PFSK-1 (cell line): Measurements from ENCODE around the gene CCDC192.

Source experiments
- FOXP2 ChIP-seq: optimal IDR thresholded peaks from 2 replicates; pipeline ENCODE3; 2011; ENCODE audit warnings: borderline replicate concordance, control low read depth, inconsistent platforms; ENCODE audit not compliant: insufficient read depth; ENCODE audit errors: extremely low read length, extremely low read depth
- POLR2AphosphoS5 ChIP-seq: IDR thresholded peaks from 2 replicates; pipeline ENCODE4 v1.6.1; 2012; ENCODE audit warnings: low read depth, mild to moderate bottlenecking, control low read depth, low read length, moderate library complexity
- SIN3A ChIP-seq: IDR thresholded peaks from 2 replicates; pipeline ENCODE4 v1.6.1; 2012; ENCODE audit warnings: mild to moderate bottlenecking, low read length, moderate library complexity, borderline replicate concordance; ENCODE audit not compliant: insufficient read depth
- TAF1 ChIP-seq: IDR thresholded peaks from 2 replicates; pipeline ENCODE4 v1.6.1; 2012; ENCODE audit warnings: low read length, control low read depth, borderline replicate concordance; ENCODE audit not compliant: insufficient read depth
- TF ChIP-seq, protein P1 (sequence below), 2 experiments: IDR thresholded peaks; 2 replicates each; pipeline versions ENCODE4 v1.6.1 to v1.8.0; 2011 to 2012; ENCODE audit warnings: low read depth in 2 of 2, low read length in 2 of 2, control low read depth in 1 of 2, inconsistent platforms in 1 of 2, mild to moderate bottlenecking in 1 of 2, moderate library complexity in 1 of 2; ENCODE audit not compliant: insufficient read depth in 1 of 2

The CCDC192 gene

DNA sequence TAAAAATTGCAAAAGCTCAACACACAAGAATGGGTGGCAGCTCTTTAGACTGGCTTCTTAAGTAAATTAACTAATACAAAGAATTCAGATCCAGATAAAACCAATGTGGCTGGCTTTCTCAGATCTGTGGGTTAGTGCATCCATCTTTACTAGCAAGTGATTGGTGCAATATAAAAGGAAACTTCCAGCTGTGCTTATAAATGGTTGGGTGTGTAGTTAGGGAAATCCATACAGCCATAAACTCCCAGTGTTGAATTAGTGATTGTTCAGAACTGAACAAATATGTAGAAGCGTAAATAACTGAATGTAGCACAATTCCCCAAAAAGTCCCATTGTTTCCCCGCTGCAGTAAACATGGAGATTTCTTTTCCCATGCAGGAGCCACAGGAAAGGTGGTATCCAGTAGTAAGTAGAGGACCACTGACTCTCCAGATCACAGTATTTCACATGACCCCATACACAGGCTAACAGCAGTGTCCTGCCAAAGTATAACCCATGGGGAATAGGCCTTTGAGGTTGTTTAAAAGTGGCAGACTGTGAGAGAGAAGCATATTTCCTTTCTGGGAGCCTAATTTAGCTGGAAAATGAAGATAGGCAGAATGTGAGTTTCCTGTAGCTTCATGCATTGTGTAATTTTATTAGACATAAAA, 207.2 kb downstream of the CCDC192 start:
- TF ChIP-seq FOXP2 = no peak
- TF ChIP-seq TAF1 = no peak
- no peak for TF ChIP-seq SIN3A
- TF ChIP-seq POLR2AphosphoS5 = no peak
- TF ChIP-seq, protein P1, sequence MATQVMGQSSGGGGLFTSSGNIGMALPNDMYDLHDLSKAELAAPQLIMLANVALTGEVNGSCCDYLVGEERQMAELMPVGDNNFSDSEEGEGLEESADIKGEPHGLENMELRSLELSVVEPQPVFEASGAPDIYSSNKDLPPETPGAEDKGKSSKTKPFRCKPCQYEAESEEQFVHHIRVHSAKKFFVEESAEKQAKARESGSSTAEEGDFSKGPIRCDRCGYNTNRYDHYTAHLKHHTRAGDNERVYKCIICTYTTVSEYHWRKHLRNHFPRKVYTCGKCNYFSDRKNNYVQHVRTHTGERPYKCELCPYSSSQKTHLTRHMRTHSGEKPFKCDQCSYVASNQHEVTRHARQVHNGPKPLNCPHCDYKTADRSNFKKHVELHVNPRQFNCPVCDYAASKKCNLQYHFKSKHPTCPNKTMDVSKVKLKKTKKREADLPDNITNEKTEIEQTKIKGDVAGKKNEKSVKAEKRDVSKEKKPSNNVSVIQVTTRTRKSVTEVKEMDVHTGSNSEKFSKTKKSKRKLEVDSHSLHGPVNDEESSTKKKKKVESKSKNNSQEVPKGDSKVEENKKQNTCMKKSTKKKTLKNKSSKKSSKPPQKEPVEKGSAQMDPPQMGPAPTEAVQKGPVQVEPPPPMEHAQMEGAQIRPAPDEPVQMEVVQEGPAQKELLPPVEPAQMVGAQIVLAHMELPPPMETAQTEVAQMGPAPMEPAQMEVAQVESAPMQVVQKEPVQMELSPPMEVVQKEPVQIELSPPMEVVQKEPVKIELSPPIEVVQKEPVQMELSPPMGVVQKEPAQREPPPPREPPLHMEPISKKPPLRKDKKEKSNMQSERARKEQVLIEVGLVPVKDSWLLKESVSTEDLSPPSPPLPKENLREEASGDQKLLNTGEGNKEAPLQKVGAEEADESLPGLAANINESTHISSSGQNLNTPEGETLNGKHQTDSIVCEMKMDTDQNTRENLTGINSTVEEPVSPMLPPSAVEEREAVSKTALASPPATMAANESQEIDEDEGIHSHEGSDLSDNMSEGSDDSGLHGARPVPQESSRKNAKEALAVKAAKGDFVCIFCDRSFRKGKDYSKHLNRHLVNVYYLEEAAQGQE (IDR thresholded peaks at IDR 0.05; ENCODE audit: insufficient read depth in 1 of 2, low read depth in 2 of 2, low read length in 2 of 2) = no peak

DNA sequence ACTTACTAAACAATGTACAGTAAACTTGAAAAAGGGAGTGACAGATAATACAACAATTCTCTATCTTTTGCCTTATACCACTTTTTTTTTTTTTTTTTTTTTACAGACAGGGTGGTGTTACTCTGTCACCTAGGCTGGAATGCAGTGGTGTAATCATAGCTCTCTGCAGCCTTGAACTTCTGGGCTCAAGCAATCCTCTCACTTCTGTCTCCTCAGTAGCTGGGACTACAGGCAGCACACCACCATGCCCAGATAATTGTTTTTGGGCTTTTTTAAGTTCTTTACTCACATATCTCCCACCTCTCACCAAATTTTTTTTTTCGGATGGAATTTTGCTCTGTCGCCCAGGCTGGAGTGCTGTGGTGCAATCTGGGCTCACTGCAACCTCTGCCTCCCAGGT, 208.4 kb downstream of the CCDC192 start:
- TF ChIP-seq POLR2AphosphoS5 = no peak
- no peak for TF ChIP-seq FOXP2
- no peak for TF ChIP-seq SIN3A
- TF ChIP-seq, protein P1 (IDR thresholded peaks at IDR 0.05; ENCODE audit: insufficient read depth in 1 of 2, low read depth in 2 of 2, low read length in 2 of 2) = no peak
- no peak for TF ChIP-seq TAF1

DNA sequence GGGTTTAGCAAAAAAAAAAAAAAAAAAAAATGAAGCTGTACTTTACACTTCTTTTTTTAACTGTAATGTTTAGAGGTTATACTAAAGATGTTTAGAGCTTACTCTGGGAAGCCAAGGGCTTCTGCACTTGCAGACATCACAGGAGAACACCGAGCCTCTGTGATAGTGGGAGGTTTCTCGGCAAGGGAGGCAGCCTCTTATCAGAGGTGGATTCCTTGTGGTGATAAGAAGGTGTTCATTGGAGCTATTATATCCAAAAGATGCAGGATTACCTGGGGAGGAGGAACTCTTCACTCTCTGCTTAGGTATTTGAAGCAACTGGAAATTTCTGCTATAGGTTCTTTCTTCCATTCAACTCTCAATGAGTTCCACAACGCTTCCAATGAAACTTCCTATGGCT, 209.2 kb downstream of the CCDC192 start:
- TF ChIP-seq SIN3A = no peak
- no peak for TF ChIP-seq POLR2AphosphoS5
- no peak for TF ChIP-seq FOXP2
- no peak for TF ChIP-seq TAF1
- TF ChIP-seq, protein P1 (IDR thresholded peaks at IDR 0.05; ENCODE audit: insufficient read depth in 1 of 2, low read depth in 2 of 2, low read length in 2 of 2) = no peak

DNA sequence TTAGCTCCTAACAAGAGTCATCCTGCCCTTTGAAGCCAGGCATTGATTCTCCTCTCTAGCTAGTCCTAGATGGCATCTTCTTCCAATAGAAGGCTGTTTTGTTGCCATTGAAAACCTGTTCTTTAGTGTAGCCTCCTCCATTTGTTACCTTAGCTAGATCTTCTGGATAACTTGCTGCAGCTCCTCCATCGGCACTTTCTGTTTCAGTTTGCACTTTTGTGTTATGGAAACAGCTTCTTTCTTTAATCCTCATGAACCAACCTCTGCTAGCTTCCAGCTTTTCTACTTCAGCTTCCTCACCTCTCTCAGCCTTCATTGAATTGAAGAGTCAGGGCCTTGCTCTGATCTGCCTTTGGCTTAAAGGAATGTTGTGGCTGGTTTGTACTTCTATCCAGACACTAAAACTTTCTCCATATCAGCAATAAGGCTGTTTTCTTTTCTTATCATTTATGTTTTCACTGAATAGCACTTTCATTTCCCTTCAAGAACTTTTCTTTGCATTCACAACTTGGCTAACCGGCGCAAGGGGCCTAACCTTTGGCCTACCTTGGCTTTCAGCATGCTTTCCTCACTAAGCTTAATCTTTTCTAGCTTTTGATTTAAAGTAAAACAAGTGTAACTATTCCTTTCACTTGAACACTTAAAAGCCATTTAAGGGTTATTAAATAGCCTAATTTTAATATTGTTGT, 213.8 kb downstream of the CCDC192 start:
- TF ChIP-seq TAF1 (no peak), SIN3A (no peak), FOXP2 (no peak), POLR2AphosphoS5 (no peak)
- TF ChIP-seq, protein P1 (IDR thresholded peaks at IDR 0.05; ENCODE audit: insufficient read depth in 1 of 2, low read depth in 2 of 2, low read length in 2 of 2) = no peak
